ENCODE measurements around the gene HGD. TPM values are rescaled to one million over a fixed set of nuclear protein-coding genes. Genes with fewer than 3 reads are reported as not detected.

Gene HGD
- total RNA-seq, 1 experiment from 2014 or later: 0.33 TPM

GRCh38 chr3:120595788-120596115, 86.3 kb downstream of the HGD start:
- H2BK20ac ChIP-seq (ENCODE audit: low read depth, low read length, poor library complexity, severe bottlenecking): no peak overlapping the region
- Mint-ChIP-seq H3K9me3 (no peaks in the 10 kb centered on the region), H3K4me3 (peak overlapping the region; percentile 88 to 91), H3K27ac (peak overlapping the region in 2 of 3 experiments; percentile 25 to 99; a peak in 3 of 7 replicates), H3K27me3 (ENCODE audit: low read depth) (no peaks in the 10 kb centered on the region; the same call in 1 of the 2 replicates), H3K4me1 (peaks cover 7 to 8% of the 10 kb centered on the region in 2 experiments), H3K36me3 (ENCODE audit: insufficient read depth in 1 of 3, low read depth in 3 of 3) (peaks cover 0 to 4% (median 4%) of the 10 kb centered on the region in 3 experiments; a peak in 4 of 7 replicates)
- no peak overlapping the region for H2BK15ac ChIP-seq (ENCODE audit: low read depth, low read length)
- H3K4ac ChIP-seq (ENCODE audit: low read depth, low read length): no peak overlapping the region
- H3K79me1 ChIP-seq (ENCODE audit: insufficient read depth, low read depth, low read length, poor library complexity, severe bottlenecking): no peaks in the 10 kb centered on the region
- H3K9ac ChIP-seq (ENCODE audit: extremely low read depth, insufficient read length, low read length): no peak overlapping the region
- no peaks in the 10 kb centered on the region for H3K27me3 ChIP-seq (ENCODE audit: insufficient read depth, low read length)
- H3K14ac ChIP-seq (ENCODE audit: insufficient read depth, low read length): no peak overlapping the region
- H3T11ph ChIP-seq (ENCODE audit: low read length): no peak overlapping the region
- no peak for DNase-seq
- no peak overlapping the region for H3K18ac ChIP-seq (ENCODE audit: insufficient read length, low read depth, low read length)
- no peak overlapping the region for H4K5ac ChIP-seq (ENCODE audit: insufficient read length, low read depth, low read length)
- no peaks in the 10 kb centered on the region for H3K23me2 ChIP-seq (ENCODE audit: insufficient read length, low read depth, low read length, poor library complexity, severe bottlenecking)
- H3K23ac ChIP-seq (ENCODE audit: insufficient read length, low read depth, low read length): no peak overlapping the region
- H3K9me3 ChIP-seq (ENCODE audit: control insufficient read depth, low read depth, low read length): no peaks in the 10 kb centered on the region
- peak overlapping the region; percentile 42 for H3K4me2 ChIP-seq (ENCODE audit: insufficient read depth, insufficient read length, low read length)
- peak overlapping the region; percentile 79 for H2AFZ ChIP-seq (ENCODE audit: low read length)
- no peak overlapping the region for H2BK12ac ChIP-seq (ENCODE audit: insufficient read length, low read depth, low read length)
- H3K4me1 ChIP-seq (ENCODE audit: insufficient read depth, low read length): no peaks in the 10 kb centered on the region
- H3K27ac ChIP-seq (ENCODE audit: insufficient read length, low read depth, low read length): no peak overlapping the region
- no peaks in the 10 kb centered on the region for H4K20me1 ChIP-seq (ENCODE audit: control insufficient read depth, insufficient read depth, insufficient read length)
- no peak overlapping the region for H2AK5ac ChIP-seq (ENCODE audit: insufficient read length, low read length)
- WGBS (ENCODE audit: extremely low coverage, insufficient read length, low lambda C conversion rate): no CpG with 5 or more reads among the region's 4 CpGs
- no peak overlapping the region for H4K8ac ChIP-seq (replicated peaks; ENCODE audit: insufficient read length, low read depth, low read length)
- no peak overlapping the region for H4K91ac ChIP-seq (ENCODE audit: insufficient read length, low read depth, low read length)
- TF ChIP-seq, protein P1, sequence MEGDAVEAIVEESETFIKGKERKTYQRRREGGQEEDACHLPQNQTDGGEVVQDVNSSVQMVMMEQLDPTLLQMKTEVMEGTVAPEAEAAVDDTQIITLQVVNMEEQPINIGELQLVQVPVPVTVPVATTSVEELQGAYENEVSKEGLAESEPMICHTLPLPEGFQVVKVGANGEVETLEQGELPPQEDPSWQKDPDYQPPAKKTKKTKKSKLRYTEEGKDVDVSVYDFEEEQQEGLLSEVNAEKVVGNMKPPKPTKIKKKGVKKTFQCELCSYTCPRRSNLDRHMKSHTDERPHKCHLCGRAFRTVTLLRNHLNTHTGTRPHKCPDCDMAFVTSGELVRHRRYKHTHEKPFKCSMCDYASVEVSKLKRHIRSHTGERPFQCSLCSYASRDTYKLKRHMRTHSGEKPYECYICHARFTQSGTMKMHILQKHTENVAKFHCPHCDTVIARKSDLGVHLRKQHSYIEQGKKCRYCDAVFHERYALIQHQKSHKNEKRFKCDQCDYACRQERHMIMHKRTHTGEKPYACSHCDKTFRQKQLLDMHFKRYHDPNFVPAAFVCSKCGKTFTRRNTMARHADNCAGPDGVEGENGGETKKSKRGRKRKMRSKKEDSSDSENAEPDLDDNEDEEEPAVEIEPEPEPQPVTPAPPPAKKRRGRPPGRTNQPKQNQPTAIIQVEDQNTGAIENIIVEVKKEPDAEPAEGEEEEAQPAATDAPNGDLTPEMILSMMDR (conservative IDR thresholded peaks at IDR 0.05): no peak
- peaks cover 9% of the 10 kb centered on the region; the same call in 1 of the 2 replicates for H3K79me2 ChIP-seq (ENCODE audit: insufficient read depth, low read length)
- H2BK5ac ChIP-seq (ENCODE audit: insufficient read length, low read length): no peak overlapping the region
- no peak overlapping the region for H3K56ac ChIP-seq (ENCODE audit: insufficient read length, low read depth, low read length)
- H2BK120ac ChIP-seq (ENCODE audit: low read depth, low read length, poor library complexity, severe bottlenecking): no peak overlapping the region
